COLO668 (cell line): ENCODE results near the gene ABCD3.
"Not testable (repeated sequence)": the region's sequence is repeated elsewhere in the genome, so short reads cannot be mapped to it uniquely, and the experiment has no call there.

Experiments
- DNase-seq: peaks from one replicate; lab custom pipeline; 2025; ENCODE audit not compliant: unreplicated experiment; lab: John Stamatoyannopoulos, UW

Gene ABCD3

GRCh38 chr1:94544706-94545490, 126.7 kb downstream of the ABCD3 start:
- DNase-seq = no peak

DNA sequence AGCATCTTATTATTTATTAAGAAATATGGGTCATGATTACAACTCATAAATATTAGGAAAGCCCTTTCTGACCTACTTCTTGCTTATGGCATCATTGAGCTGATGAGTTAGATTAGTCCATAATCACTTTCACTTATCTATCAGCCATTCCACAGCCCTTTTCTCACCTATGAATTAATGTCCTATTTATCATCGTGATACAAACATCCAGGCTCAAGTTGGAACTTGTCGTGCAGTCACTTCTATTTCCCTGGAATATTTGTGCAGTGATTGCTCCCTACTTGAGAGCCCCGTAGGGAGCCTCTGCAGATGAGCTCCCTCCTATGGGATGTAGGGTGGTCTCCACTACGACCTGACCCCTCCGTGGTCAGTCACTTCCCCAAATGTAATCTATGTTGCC, 131.5 kb downstream of the ABCD3 start:
- DNase-seq = no peak

DNA sequence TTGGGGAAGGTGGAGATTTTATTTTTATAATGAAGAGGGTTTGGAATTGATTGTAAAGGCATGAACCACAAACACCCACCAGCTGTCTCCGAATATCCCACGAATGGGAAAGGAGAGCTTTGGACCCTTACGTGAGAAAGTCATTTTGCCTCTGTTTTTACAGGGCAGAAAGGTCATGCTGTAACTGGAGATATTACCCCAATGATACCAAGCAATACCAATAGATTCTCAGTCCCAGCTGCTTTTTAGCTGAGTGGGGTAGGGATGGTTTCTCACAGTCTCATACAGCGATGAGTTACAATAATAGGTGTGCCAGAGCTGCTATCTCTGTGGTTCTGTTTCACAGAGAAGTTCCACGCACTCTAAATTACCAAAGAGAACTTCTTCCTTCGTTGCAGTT, 132.2 kb downstream of the ABCD3 start:
- no peak for DNase-seq

DNA sequence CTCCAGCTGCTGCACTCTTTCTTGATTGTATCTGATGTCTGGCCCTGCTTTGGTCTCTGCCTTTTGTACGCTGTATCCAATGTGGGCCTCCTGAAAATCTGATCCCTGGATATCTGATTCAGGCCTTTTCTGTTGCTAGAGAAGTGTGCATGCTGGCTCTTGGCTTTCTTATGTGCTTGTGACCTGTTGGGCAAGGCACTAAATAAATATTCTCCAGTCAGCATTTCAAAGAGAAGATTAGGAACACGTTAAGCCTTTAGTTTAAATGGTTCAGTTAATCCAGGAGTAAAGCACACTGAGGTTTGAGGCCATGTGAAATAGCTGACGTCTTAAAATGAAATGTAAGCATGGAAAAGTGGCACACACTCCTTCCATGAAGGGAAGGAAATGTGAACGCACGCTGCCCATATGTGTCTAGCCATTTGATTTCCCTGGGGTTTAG, 132.6 kb downstream of the ABCD3 start:
- DNase-seq = no peak

DNA sequence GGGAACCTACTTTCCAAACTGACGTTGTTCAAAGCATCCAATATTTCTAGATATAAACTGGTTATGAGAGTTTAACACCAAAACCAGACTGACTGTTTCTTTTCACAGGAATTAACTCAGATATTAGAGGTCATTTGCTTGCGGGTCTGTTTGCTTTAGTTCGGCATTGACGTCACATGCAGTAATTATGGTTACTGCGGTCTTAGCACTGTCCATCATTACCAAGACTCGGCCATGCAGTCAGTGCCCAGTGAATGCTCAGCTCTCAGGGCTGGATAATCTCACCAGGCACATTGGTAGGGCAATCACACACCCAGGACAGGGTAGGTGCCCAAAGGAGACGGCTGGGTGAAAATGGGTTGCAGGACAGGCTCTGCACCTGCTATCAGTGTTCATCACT, 133.3 kb downstream of the ABCD3 start:
- DNase-seq = no peak

DNA sequence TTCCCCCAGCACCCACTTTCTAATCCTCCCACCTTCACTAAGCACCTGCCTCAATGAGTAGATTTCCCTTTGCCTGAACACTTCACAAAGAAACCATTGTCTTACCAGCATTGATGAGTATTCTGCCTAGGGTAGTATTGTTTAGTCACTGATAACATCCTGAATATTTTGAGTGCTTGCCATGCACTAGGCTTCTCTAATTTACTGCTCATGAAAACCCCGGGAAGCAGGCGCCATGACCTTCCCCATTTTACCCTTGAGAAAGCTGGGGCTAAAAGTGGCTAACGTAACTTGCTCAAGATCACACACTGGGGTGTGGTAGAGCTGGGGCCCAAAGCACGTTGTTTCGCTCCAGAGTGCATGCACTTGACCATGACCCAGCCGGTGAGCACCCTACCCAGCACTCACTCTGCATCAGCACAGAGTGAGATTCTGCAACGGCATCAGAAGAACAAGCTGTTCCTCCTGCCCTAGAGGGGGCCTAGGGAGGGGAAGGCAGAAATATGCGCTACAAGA, 133.9 kb downstream of the ABCD3 start:
- DNase-seq = no peak

- DNase-seq = peak; percentile 37
Measured at GRCh38 chr1:94553323-94553730, 135.1 kb downstream of the ABCD3 start.

DNA sequence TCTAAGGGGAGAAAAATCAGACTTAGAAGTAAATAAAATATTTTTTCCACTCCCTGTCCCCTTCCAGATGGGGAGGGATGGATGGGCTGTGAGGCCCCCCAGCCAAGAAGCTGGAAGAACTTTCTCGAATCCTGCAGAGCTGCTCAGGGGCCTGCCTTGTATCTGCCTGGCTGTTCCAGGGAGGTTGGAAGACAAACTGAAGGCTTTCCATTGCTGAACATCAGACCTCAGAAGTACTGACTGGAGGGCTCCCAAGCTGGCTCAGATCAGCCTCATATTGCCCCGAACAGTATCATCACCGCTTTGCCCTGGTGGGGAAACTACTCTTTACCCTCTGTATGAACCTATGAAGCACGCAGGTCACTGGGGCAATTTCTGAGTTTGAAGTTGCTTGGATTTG, 135.7 kb downstream of the ABCD3 start:
- no peak for DNase-seq

DNA sequence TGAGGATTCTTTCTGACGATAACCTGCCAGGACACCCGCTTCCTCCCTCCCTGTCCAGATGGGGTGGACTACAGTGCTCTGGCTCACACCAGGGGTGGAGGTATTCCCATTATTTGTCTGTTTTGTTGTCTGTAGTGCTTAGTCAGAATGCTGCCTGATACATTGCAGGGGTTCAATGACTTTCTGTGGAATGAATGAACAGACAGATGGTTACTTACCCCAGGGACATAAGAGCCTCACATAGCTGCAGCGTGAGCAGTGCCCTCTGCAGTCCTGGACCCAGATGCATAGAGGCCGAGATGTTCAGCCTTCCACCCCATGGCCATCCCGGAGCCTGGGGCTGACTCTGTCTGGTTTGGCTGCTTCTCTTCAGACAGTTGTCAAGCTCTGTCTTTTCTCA, 136.4 kb downstream of the ABCD3 start:
- DNase-seq = no peak

DNA sequence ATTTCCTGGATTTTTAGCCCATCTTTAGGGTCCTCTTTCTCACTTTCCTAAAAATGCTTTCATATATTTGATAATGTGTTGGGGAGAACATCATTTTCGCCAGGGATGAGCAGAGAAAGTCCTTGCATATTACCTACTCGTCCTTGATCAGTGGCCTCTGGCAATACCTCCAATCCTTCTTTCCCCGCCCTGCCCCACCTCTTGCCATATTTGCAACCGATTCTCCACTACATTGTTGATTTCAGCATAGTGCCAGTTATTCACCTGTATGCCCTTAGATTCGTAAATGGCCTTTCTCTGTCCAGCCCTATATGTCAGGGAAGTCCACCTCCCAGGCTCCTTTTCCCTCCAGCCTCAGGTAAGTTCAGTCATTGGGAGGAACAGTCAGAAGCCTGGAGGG, 136.9 kb downstream of the ABCD3 start:
- no peak for DNase-seq

DNA sequence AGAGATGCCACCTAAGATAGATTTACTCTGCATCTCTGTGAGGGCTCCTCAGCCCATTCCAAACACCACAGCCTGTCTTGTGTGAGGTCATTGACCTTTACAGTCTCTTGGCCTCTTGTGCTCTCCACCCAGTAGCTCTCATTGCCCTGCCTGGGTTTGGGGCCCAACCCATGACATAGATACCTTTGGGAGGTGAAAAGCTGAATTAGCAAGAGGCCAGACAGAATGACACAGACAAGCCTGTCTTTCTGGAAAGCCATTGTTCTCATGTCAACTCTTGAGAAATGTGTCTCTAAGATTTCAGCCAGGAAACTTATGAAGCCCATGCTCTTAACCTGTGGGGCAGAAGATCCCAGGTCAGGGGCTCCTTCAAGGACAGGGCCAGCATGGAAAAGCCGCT, 141.7 kb downstream of the ABCD3 start:
- no peak for DNase-seq

DNA sequence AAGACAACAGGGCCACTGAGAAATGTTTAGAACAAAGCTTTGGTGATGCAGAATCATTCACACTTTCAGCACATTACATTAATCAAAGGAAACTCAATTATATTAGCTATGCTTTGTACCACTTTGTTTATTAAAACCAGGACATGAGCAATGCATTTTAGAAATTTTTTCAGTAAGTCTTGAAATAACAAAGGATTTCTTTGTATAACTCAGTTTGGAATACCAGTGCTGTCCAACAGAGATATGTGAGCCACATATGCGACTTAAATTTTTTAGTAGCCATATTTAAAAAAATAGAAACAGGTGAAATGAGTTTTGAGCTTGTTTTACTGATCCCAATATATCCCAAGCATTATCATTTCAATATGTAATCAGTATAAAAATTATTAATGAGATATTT, 142.1 kb downstream of the ABCD3 start:
- no peak for DNase-seq

DNA sequence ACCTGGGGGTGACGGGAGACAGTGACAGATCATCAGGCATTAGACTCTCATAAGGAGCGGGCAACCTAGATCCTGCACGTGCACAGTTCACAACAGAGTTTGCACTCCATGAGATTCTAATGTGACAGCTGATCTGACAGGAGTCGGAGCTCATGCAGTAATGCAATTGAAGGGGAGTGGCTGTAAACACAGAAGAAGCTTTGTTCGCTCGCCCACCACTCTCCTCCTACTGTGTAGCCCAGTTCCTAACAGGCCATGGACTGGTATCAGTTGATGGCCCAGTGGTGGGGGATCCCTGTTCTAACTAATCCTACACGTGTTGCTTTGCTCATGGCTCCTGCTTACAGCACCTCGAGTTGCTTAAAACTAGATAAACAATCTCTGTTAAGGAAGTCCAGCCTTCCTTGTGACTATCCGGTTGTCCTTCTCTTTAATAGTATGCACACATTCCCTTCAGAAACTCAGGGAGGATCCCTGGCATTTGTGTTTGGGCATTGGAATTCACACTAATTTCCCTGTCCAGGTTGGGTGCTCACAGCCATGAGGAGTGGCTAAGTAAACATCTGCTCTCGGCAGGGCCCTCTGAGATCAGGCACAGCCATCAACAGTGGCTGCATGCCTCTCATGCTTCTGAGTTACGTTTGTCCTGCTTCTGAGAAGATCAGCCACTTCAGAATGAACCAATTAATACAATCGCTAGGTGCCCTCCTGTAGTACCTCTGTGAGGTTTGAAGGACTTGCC, 144.5 kb downstream of the ABCD3 start:
- no peak for DNase-seq

- no peak for DNase-seq
Measured at GRCh38 chr1:94565901-94566300, 147.7 kb downstream of the ABCD3 start.

DNA sequence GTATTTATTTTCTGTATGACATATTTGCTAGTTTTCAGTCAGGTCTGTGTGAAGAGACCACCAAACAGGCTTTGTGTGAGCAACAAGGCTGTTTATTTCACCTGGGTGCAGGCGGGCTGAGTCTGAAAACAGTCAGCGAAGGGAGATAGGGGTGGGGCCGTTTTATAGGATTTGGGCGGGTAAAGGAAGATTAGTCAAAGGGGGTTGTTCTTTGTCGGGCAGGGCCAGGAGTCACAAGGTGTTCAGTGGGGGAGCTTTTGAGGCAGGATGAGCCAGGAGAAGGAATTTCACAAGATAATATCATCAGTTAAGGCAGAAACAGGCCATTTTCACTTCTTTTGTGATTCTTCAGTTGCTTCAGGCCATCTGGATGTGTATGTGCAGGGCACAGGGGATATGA, 148.2 kb downstream of the ABCD3 start:
- not testable (repeated sequence) for DNase-seq

- not testable (repeated sequence) for DNase-seq
Measured at GRCh38 chr1:94567975-94568607, 149.9 kb downstream of the ABCD3 start.
